Measurements from ENCODE around the gene PSMB10.

DNA sequence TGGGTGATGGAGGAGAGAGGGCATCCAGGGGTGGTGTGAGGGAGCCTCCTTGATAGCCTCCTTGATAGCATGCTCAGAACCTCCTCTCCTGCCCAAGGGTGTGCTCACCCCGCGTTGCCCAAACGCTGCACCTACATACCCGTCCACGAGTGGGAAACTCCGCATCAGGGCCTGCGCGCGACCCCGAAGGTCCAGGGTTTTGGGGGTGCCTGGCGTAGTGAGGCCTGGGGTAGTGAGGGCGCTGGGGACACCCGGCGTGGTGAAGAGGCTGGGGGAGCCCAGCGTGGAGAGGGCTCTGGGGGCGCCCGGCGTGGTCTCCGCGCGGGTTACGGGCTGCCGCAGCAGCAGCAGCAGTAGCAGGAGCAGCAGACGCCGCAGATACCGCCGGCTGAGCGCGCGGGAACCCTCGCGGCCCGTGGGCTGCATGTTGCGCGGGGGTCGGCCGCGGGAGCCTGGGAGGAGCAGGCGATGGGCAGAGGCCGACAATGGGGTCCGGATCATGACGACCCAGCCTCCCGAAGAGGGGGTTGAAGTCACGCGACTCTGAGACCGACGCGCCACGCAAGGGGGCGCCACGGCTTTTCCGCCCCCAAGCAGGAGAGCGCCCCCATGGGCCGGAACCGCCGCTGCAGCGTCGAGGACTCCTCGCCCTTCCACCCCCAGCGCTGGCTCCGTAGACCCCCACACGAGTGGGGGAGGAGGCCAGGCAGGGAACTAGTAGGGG, 43.5 kb upstream of the PSMB10 start, which contains the start of gene DPEP3:
- TF ChIP-seq POLR2AphosphoS5 (IDR thresholded peaks at IDR 0.05; ENCODE audit: low read depth, low read length) (no peak), FOXP2 (optimal IDR thresholded peaks at IDR 0.05; ENCODE audit: borderline replicate concordance, extremely low read depth, extremely low read length, insufficient read depth) (no peak), TAF1 (IDR thresholded peaks at IDR 0.05; ENCODE audit: borderline replicate concordance, insufficient read depth, low read length) (no peak)

All from PFSK-1 (cell line).